Measurements from ENCODE around the gene ARIH1.
"Not testable (repeated sequence)": the region's sequence is repeated elsewhere in the genome, so short reads cannot be mapped to it uniquely, and the experiment has no call there.

Gene ARIH1

DNA sequence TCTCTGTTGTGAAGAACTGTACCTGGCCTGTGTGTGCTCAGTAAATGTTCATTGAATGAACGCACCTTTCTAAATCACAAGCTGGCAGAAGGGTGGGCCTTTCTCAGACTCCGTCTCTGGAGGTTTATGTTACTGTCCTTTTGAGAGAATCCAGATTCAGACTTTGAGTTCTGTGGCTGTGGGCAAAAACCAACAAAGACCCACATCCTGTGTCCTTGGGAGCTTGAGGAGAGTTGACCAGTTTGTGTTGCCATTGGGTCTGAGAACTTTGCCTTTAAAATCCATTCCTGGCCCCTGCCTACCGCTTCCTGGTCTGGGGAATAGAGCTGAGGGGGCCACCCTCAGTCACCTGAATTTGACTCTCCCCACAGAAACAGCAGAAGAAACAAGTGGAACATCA, 134.0 kb downstream of the ARIH1 start:
- DNase-seq = not testable (repeated sequence)

DNA sequence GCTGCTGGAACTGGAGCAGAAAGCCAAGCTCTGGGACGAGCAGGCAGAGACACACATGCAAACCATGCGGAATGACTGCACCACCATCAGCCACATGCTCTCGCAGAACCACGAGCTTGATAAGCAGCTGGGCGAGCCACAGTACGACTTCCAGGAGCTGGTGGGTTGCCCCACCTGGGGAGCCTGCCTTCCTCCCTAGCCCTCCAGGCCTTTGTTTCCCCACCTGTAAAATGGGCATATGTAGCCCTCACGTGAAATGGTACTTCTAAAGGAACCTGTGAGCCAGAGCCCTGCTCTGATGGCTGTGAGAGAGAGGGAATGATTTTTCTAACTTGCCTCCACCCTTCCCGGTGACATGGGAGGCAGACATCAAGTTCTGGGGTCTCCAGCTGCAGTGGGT, 135.7 kb downstream of the ARIH1 start:
- no peak for DNase-seq

- DNase-seq = not testable (repeated sequence)
Observed at GRCh38 chr15:72612324-72612723, 138.2 kb downstream of the ARIH1 start.

DNA sequence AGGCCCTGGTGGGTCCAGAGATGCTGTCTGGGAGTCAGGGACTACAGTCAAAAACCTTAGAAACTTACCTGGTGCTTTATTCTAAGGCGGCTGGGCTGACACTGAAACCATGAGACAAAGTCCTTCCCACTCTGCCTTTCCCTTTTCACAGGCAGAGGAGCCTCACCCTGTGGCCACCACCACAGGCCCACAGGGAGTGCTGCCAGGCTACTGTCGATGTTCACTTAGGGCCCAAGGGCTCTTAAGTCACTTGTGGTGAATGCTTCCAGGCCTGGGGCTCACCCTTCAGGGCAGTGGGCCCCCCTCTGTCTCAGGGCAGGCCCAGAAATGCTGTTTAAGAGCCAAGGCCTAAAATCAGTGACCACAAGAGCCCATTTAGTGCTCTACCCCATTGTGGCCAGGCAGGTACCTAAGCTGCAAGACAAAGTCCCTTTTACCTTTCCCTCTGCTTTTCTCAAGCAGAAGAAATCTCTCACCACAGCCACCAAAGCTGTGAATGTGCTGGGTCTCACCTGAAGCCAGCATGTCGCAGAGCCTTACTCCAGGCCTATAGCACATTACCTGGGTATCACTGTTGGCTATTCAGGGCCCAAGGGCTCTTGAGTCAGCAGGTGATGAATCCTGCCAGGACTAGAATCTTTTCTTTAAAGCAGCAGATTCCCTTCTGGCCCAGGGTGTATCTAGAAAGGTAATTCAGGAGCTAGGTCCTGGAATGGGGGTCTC, 140.8 kb downstream of the ARIH1 start:
- no peak for DNase-seq

- DNase-seq = not testable (repeated sequence)
Observed at GRCh38 chr15:72615533-72616233, 141.6 kb downstream of the ARIH1 start.

DNA sequence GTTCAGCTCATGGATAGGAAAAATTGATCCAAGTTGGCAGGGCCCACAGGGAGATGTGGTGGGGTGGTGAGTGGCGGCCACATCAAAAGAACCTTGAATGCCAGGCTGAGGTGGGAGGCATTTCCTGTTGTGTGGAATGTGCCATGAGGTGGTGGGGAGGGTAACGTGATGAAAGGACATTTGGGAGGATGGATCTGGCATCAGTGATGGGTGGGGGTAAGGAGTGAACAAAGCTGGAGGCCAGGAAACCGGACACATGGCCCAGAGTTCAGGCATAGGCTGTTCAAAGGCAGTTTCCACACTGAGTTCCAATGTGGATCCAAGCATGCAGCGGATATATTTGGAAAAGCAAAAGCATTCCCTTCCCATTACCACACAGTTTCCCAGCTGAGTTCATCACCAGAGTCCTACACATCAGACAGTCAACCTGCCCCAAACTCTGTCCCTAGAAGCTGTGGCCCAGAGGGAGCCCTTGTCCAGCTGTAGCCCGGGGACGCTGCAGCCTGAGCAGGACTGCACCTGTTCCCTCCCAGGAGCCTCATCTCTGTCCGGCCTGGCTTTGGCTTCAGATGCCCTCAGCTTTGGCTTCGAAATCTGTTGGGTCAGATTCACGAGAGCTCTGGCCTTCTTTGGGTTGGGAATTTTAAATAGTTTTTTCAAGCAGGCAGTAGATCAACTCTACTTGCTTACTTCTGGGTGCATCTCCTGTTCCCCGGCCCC, 142.5 kb downstream of the ARIH1 start:
- DNase-seq = no peak

- not testable (repeated sequence) for DNase-seq
Observed at GRCh38 chr15:72623854-72624253, 149.7 kb downstream of the ARIH1 start.

- not testable (repeated sequence) for DNase-seq
Observed at GRCh38 chr15:72626153-72626552, 152.0 kb downstream of the ARIH1 start.

GRCh38 chr15:72628249-72629067, 154.3 kb downstream of the ARIH1 start:
- DNase-seq = not testable (repeated sequence)

GRCh38 chr15:72629068-72629570, 155.0 kb downstream of the ARIH1 start:
- DNase-seq = not testable (repeated sequence)

GRCh38 chr15:72636519-72637282, 162.6 kb downstream of the ARIH1 start:
- peak; percentile 86 for DNase-seq

DNA sequence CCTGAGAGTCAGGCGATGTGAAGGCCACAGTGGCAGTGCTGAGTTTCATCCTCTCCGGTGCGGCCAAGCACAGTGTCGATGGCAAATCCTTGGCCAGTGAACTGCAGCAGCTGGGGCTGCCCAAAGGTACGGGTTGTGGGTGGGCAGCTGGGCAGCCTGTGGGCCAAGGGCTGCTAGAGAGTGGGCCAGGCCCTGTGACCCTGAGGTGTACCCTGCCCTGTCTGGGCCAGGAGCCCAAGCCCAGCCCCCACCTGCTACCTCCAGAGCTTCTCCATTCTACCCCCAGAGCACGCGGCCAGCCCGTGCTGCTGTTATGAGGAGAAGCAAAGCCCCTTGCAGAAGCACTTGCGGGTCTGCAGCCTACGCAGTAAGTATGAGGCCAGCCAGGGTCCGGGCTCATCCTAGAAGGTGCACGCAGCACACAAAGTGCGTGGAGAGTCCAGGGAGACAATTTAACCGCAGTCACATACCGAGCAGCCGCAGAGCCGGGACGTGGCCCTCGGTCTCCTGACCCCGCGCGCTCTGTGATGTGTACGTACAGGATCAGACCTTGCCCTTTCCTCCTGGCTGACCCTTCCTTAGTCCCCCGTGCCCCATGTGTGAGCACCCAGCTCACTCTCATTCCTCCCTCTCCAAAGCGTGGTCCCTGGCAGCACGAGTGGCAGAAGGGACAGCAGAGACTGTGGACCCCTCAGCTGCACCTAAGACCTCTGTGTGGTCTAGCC, 165.8 kb downstream of the ARIH1 start:
- not testable (repeated sequence) for DNase-seq

DNA sequence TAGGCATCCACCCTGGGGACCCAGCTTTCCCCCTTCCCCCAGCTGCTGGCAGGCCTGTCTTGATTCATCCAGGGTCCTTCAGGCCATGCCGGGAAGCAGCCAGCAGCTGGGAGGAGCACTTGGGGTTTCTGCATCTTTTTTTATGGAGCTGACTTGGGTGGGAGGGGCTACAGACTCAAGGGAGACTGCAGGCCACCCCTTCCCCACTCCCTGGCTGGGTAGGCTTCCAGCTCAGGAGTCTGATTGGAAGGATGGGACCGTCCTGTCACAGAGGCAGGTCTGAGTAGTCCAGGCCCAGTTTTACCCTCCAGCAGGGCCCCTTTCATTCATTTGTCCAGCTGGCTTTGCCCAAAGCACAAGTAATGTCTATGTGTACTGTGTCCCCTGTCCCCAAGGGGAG, 168.1 kb downstream of the ARIH1 start:
- not testable (repeated sequence) for DNase-seq

DNA sequence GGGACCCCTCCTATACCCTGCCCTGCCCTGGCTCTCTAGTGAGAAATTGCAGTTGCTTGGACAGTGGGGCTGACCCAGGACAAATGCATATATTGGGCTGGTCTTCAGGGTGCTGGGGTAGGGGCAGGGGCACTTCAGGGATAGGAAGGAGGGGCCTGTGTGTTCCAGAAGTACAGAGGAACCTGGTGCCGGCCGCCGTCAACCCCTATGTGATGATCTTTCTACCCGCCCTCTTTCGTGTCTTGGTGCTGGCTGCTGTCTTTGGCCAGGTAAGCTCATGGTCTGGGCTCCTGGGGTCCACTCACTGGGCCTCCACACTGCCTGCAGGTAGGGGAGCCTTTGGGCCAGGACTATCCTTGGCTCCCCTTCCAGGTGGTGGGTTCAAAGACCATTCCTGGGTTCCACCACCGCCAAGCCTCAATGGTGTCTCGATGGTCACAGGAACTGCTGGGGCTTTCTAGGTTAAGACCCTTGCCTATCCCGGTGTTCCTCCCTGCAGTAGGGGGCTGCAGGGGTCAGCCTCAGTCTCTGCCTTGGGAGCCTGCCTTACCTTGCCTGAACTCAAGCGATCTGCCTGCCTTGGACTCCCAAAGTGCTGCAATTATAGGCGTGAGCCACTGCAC, 174.6 kb downstream of the ARIH1 start:
- not testable (repeated sequence) for DNase-seq
